Activated CD4-positive, alpha-beta T cell treated with anti-CD3 and anti-CD28 coated beads, Interleukin-2, Interleukin-4, amounts not matched to agents 100 ng/mL and 50 ng/mL, durations not matched to agents 16 hours and 8 hours (primary cell): ENCODE data around the gene POC1A.
A peak's percentile ranks its signal among the peaks of the same experiment; 100 is the strongest.

Experiments used
- DNase-seq: peaks from one replicate; pipeline ENCODE4 v3.0.0-alpha.2; 2020; ENCODE audit warnings: low spot score

POC1A gene

GRCh38 chr3:52099001-52099401 lies 55.2 kb downstream of the POC1A start:
- DNase-seq: no peak

GRCh38 chr3:52097851-52098507 lies 56.2 kb downstream of the POC1A start:
- DNase-seq: no peak

GRCh38 chr3:52095990-52096775 lies 58.0 kb downstream of the POC1A start:
- no peak for DNase-seq

GRCh38 chr3:52094571-52095485 lies 59.4 kb downstream of the POC1A start:
- no peak for DNase-seq

- no peak for DNase-seq
Observed at GRCh38 chr3:52093756-52094545, 60.3 kb downstream of the POC1A start.

- no peak for DNase-seq
Observed at GRCh38 chr3:52092891-52093290, 61.3 kb downstream of the POC1A start.

- DNase-seq: no peak
Observed at GRCh38 chr3:52092271-52092660, 62.0 kb downstream of the POC1A start.

- DNase-seq: no peak
Observed at GRCh38 chr3:52091586-52092270, 62.5 kb downstream of the POC1A start.

- no peak for DNase-seq
Observed at GRCh38 chr3:52090933-52091468, 63.2 kb downstream of the POC1A start.

- no peak for DNase-seq
Observed at GRCh38 chr3:52090131-52090932, 63.9 kb downstream of the POC1A start.

- DNase-seq: no peak
Observed at GRCh38 chr3:52089691-52090090, 64.5 kb downstream of the POC1A start.

GRCh38 chr3:52088445-52089367 lies 65.5 kb downstream of the POC1A start:
- DNase-seq: no peak

GRCh38 chr3:52087731-52088130 lies 66.5 kb downstream of the POC1A start:
- no peak for DNase-seq

- DNase-seq: peak; percentile 13
Observed at GRCh38 chr3:52086976-52087663, 67.1 kb downstream of the POC1A start.

GRCh38 chr3:52086461-52086860 lies 67.8 kb downstream of the POC1A start:
- no peak for DNase-seq

- no peak for DNase-seq
Observed at GRCh38 chr3:52085681-52086282, 68.4 kb downstream of the POC1A start.

- DNase-seq: no peak
Observed at GRCh38 chr3:52084954-52085680, 69.1 kb downstream of the POC1A start.
